Amniotic epithelial cell (primary cell): ENCODE data around the gene MAPK10.
"Not testable (repeated sequence)": the region's sequence is repeated elsewhere in the genome, so short reads cannot be mapped to it uniquely, and the experiment has no call there.

ENCODE experiments used
- DNase-seq: peaks from one replicate; pipeline ENCODE4 v3.0.0-alpha.2; 2010; ENCODE audit warnings: low read depth

The MAPK10 gene

DNA sequence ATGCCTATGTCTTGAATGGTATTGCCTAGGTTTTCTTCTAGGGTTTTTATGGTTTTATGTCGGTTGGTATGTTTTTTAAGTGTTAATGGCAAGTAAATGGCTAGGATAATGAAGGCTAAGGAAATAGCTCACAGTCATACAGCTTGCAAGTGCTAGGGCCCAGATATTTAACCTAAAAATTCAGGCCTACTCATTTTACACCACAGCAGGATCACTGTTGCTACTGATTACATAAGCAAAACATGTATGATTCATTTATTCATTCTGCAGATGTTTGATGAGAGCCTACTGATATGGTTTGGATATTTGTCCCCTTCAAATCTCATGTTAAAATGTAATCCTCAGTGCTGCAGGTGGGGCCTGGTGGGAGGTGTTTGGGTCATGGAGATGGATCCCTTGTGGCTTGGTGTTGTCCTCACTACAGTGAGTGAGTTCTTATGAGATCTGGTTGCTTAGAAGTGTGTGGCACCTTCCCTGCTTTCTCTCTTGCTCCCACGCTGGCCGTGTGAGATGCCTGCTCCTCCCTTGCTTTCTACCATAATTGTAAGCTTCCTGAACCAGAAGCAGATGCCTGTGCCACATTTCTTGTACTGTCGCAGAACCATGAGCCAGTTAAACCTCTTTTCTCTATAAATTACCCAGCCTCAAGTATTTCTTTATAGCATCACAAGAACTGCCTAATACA lies 175.5 kb downstream of the MAPK10 start:
- peak; percentile 24 for DNase-seq

DNA sequence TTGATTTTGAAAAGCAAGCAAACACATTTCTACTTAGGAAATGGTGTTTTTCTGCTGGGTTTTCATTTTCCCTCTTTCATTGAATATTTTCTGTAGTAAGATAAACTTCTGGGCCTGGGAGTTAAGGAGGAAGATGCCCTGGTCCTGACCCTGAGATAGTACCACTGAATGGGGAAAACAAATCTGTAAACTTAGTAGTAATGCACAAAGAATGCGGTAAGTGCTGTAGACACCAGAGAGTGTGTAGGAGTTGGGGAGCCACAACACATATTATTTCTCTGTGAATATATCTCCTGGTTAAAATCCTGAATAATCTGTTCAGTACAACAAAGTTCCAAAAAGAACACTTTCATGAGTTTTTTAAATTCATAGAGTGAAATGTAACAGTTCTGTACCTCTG lies 178.3 kb downstream of the MAPK10 start:
- peak; percentile 96 for DNase-seq

DNA sequence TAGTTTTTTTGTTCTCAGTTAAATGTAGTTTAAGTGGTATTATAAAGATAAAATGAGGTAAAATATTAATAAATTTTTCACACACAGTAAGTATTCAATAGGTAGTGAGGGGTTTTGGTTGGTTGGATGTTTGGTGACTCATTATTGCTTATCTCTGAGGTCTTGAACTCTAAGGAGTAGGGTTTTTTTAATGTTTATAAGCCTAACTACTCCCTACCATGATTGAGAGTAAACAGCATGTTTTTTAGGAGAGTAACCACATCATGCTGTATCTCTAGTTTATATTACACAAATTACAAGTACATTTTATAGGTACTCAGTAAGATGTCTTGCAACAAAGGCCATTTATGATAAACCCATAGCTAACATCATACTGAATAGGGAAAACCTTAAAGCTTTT lies 181.6 kb downstream of the MAPK10 start:
- DNase-seq, result peak; percentile 87

DNA sequence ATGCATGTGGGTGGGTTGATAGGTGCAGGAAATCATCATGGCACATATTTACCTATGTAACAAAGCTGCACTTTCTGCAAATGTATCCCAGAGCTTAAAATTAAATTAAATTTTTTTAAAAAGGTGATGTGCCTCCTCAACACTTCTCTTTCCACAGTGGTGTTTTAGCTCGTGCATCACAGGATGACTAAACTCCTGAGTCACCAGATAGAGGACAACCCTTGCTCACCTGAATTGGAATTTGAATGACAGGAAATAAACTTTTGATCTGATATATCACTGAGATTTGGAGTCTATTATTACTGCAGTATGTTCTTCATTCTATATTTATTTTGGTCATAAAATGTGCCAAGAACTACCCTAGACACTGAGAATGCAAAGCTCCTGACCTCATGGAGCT lies 185.3 kb downstream of the MAPK10 start:
- DNase-seq, result no peak

DNA sequence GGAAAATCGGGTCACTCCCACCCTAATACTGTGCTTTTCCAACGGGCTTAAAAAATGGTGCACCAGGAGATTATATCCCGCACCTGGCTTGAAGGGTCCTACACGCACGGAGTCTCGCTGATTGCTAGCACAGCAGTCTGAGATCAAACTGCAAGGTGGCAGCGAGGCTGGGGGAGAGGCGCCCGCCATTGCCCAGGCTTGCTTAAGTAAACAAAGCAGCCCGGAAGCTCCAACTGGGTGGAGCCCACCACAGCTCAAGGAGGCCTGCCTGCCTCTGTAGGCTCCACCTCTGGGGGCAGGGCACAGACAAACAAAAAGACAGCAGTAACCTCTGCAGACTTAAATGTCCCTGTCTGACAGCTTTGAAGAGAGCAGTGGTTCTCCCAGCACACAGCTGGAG lies 191.5 kb downstream of the MAPK10 start:
- DNase-seq, result not testable (repeated sequence)

DNA sequence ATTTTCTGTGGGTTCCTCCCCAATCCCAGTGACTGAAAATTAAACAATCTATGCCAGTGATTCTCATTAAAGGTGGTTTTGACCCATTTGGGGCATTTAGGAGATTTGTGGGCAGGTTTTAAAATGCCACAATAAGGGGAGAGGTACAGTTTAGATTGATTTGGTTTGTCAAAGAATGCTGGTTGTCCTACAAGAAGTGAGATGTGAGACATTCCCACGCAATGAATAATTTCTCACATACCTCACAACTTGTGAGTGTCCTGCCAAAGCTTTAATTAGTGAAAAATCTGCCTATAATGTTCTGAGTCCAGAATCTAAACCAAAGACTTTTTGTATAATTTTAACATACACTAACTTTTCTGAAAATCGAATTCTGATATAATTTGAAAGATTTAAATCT lies 199.4 kb downstream of the MAPK10 start:
- DNase-seq, result peak; percentile 25

DNA sequence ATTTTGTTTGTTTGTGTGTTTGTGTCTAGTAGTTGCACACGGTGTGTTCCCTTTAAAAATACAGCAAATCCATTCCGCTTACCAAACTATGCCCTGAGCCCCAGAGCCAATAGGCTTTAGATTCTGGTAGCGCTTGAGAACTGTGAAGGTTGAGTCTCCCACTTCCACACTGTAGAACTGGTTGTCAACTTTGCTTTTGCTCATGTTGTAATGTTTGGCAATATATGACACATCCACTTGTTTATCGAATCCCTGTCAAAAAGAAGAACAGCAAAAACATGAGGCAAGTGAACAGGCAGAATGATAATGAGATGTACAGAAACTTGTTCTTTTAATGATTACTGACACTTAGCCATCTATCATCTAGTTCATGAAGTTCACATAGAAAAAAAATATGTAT lies 200.6 kb downstream of the MAPK10 start:
- DNase-seq, result peak; percentile 63

DNA sequence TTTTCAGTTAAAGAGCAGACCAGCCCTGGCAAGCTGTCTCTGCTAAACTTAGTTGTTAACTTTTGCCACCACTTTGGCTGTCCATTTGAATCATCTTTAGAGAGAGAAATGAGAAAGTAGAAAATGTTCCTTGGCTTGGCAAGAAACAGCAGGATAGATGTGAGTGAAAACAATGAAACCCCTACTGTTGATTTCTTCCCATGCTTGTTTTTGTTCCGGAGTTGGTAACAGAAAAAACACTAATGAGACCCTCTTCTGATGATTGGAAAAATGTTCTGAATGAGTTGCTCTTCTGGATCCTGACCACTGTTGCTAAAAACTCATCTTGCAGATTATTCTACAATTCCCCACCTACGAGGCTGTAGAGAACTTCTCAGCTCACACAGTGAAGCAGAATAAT lies 203.3 kb downstream of the MAPK10 start:
- DNase-seq, result no peak

DNA sequence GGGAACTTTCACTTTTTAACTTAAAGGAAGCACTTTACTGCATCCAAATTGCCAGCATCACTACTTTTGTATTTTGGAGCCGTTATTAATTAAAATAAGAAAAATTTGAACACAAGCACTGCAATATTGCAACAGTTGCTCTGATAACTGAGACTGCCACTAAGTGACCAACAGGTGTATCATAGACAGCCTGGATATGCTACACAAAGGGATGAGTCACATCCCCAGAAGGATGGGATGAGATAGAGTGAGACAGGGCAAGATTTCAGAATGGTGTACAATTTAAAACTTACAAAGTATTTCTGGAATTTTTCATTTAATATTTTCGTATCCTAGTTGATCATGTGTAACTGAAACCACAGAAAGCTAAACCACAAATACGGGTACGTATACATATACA lies 204.1 kb downstream of the MAPK10 start:
- no peak for DNase-seq

DNA sequence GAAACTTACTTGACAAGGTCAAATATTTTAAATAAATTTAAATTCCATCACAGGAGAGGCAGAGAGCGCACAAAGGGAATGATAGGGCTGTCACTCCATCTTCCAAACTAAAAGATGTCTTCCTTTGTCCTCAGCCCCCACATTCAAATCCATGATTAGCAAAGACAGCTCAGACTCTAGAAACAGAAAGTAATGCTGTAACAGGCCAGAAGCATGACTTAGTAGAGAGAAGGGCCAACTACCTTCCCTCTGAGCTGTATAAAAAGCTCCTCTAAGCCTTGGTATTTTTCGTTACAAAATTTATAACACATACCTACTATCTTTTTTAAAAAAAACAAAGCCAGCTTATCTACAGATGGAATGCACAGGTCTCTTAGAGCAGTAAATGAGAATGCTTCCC lies 207.4 kb downstream of the MAPK10 start:
- DNase-seq, result peak; percentile 46

DNA sequence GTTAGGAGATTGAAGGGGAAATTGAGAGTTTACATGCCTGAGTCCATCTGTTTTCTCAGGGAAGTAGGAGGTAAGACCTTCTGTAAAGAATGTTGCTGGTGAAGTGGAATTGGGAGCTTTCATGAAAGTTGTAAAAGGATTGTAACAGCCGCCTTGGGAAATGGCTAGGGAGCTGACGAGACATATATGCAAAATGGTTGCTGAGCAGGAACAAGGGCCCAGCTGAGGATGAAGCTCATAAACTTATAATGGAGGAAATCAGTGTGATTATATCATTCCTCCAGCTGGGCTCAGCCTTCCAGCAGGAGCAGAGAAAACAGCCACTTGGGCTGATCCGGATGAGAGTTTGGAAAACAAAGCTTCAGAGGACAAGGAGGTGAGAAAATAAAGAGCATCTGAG lies 208.7 kb downstream of the MAPK10 start:
- DNase-seq, result no peak

DNA sequence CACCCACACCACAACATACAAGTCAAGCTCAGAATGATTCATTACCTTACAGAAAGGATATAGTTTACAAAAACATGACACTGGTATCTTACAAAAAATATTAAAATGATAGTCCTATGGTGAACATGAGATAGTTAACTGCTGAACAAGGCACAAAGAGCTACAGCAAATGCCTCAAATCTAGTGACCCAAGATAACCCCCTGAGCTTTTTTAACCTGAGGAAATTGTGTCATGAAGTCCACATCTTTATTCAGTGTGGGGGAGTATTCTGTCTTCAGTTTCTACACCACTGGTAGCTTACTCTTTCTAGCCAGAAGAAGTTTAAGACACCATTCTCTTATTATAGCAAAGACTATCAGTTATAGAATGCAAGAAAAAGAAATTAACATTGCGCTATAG lies 218.7 kb downstream of the MAPK10 start:
- DNase-seq, result peak; percentile 68

DNA sequence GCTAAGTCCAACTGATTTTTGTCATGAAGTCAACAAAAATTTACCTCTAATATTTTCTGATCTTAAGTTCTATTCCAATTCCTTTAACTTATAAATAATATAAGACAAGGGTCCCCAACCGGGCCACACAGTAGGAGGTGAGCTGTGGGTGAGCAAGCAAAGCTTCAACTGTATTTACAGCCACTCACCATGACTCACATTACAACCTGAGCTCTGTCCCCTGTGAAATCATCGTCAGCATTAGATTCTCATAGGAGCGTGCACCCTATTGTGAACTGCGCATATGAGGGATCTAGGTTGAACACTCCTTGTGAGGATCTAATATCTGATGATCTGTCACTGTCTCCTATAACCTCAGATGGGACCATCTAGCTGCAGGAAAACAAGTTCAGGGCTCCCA lies 227.4 kb downstream of the MAPK10 start:
- DNase-seq, result no peak

DNA sequence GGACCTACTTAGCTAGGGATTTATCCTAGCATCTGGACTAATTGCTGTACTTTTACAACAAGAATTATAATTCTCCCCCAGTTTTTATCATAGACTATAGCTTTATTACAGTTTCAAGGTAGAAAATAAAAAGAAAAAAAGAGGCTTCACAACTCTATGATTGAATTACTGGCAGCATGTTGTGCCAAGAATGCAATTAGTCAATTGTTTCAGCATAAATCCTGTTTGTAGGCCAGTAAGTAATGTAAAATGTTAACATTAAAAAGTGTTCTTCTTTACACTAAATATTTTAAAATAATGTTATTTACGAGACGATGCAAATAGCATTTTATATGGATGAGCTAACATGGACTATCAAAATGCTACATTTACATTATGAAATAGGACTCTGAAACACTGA lies 228.4 kb downstream of the MAPK10 start:
- no peak for DNase-seq

DNA sequence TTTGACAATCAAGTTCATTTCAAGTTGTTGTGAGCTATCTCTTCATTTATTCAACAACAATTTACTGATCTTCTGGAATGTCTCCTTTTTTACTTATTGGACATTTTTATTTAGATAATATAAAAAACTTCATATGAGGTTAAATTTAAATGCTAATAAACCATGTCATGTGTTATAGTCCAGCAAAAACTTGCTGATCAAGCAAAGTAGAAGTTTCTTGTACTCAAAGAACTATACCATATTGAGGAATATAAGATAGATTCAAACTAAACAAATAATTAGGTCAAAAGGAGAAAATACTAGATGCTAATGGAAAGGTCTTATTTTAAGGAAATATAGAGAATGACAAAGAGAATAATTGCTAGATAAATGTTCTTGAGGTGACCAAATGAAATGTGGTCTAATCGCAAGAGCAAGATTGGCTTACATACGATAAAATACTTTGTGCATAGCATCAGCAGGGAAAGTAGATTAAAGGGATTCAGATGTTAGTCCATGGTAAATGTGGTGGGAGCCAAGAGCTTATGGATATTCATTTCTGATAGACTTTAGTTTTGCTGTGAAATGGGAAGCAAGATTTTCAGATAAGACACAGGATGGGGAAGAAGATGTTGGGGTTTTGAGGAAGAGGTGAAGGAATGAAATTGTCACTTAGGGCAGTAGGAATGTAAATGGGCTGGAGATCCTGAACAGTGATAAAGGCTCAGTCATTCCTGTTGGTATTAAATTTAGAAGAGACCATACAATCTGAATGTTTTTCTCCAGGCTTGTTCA lies 229.5 kb downstream of the MAPK10 start:
- peak; percentile 69 for DNase-seq

DNA sequence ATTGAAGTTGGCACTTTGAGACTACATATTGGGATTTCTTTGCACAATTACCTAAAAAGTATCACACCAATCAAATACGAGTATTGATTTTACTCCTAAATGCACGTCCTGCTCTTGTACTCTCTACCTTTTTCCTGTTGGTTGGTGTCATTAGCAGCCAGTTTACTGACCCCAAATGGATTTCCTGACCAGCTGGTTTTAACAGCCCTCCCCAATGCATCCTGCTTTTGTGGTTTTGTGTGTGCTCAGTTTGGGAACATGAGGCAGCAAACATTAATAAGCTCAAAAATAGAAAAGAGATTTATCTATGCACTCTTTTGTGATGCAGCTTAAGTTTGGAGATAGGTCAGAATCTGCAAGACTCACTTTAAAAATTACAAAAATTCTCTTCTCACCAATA lies 230.3 kb downstream of the MAPK10 start:
- DNase-seq, result no peak

DNA sequence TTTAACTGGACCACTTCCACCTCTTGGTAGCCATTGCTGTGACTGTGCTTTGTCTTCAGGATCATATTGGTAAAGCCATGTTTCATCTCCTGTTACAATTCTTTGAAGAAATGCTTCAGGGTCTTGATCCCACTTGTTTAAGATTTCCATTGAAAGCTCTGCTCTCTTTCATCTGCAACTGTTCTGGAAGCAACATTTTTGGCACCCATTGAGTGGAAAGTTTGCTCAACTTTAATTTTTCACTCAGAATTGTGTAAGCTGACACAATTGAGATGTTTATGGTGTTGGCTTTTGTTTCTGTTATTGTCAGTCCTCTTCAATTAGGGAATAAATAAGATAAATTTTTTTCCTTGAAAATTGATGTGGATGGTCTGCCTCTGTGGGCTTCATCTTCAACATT lies 237.4 kb downstream of the MAPK10 start:
- DNase-seq, result no peak

DNA sequence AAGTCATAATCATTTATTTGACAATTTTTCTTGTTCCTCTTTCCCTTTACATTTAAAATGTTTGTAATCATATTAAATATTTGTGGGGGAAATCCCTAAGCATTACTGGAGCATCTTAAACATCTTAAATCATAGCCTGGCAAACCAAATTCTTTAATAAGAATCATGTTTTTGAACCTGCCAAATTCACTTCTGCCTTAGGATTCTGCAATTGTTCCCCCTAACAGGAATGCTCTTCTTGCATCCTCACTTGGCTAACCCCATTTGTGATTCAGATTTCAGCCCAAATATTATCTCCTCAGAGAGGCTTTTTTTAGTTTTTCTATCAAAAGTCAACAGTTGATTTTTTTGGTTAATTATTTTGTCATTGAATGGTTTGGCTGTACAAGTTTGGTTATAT lies 241.1 kb downstream of the MAPK10 start:
- no peak for DNase-seq

DNA sequence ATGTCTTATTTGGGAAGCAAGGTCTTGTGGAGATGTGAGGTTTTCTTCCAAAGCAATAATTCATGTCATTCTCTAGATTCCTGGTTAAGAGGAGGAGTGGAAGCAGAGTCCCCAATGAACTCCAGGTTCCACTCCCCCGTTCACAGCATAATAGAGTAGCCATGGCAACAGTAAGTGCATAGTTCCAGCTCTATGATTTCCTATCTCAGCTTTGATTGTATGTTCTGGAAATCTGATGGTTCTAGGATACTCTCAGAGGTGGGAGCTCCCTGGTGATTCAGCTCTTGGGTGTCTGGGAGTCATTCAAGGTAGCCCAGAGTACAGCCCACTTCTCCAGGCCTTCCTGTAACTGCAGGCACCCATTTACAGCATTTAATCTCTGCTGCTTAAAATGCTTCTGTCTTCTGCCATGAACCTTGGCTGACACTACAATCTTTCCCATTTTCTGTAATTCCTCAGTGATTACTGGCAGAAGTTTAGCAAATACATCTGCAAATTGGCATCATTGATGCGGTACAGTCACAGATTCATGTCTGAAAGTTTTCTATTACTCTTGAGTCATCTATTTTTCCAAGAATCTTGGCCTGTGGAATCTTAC lies 242.0 kb downstream of the MAPK10 start:
- DNase-seq, result peak; percentile 98

DNA sequence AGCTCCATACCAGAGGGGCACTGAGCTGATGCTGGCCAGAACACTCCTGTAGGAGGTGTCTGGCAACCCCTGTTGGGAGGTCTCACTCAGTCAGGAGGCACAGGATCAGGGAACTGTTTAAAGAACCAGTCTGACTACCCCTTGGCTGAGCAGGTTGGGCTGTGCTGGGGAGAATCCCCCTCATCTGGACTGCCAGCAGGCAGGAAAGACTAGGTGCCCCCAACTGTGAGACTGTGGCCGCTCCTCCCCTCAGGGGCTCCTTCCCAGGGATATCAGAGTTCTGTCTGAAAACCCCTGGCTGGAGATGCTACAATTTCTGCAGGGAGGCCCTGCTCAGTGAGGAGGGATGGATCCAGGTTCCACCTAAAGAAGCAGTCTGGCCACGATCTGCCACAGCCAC lies 245.3 kb downstream of the MAPK10 start:
- no peak for DNase-seq

DNA sequence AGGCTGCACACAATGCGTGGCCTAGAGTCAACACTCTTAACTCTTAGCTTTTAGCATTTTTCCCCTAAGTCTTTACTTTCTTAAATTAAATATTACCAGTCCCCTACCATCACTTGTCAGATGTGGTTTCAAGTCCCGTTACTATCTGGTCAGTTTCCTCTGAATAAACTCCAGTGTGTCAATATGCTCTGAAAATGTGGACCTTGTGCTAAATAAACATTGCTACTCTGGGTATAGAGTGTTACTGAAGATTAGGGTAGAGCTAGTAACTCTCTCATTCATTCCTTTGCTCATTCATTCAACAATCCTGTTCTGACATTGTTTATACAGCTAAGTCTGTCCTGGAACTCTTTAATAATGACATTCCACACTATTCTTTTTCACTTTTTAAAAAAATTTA lies 251.0 kb downstream of the MAPK10 start:
- DNase-seq, result no peak

DNA sequence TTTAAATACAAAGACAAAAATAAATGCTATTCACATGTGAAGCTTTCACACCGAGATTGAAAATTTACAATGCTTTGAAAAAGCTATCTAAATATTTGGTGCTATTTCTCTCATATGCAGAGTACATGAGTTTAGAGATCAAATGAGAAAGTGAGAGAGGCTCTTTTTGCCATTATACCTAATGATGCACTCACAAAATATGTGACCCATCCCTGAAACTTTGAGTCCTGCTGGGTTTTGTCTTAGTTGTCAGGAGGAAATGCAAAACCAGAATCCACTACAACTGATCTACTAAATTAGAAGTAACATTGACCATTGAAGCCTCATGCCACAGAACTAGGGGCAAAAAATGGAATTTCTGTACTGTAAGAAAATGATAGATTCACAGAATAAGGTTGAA lies 251.7 kb downstream of the MAPK10 start:
- DNase-seq, result no peak

DNA sequence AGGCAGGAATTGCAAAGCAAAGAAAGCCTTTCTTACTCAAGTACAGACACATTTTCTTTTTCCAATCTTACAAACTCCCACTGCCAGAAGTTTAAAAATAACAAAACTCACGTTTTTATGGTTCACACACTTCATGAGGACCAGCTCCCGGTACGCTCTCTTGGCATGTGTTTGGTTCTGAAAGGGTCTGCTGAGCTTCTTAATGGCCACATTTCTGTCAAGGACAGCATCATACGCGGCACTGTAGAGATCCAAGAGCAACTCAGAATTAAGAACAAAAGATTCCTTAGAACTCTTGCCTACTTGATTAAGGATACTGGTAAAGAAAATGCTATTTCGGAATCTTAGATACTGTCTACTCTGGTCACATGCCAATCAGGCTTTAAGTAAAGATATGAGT lies 252.7 kb downstream of the MAPK10 start:
- DNase-seq, result no peak

DNA sequence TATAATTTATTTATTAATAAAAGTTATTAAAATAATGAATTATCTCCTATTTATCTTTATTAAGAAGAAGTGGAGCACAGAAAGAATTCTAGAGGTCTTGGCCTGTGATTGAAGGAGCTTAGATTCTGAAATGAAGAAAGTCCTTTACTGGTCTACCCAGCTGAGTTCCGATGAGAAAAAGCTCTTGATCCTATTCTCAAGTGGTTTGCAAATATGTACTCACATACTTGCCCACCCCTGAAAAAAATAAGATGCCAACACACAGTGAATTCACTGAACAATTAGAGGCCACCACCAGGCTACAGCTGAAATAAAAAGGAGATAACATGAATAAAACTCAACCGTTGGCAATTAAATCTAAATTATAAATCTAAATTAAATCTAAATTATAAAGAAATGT lies 253.4 kb downstream of the MAPK10 start:
- DNase-seq, result no peak
